ENCODE data around the gene EEF1AKMT3.

DNA sequence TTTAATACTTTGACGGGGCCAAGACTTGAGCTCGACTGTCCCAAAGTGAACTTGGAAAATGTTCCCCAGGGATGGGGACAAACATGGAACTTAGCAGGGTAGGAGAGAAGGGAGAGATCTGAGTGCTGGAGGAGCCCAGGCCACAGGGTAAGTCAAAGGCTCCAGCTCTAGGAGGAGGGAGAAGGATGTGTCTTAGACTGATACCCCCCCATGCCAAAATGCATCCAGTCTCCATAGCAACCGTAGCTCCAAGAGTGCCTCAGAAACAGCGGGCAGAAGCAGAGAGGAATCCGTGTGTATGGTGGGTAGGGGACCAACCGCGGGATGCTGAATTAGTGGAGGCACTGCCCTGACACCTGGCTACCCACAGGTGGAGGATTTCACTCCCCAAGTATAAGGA, 33.0 kb upstream of the EEF1AKMT3 start:
- TF ChIP-seq CTCF (IDR thresholded peaks at IDR 0.05) (no peak), POLR2A (IDR thresholded peaks at IDR 0.05) (no peak)

Data from testis (tissue), 2 donors.